Amniotic stem cell (primary cell): ENCODE measurements around the gene BBS2.

Experiments used
- DNase-seq: peaks from one replicate; lab custom pipeline; 2025; lab: John Stamatoyannopoulos, UW

The BBS2 gene

GRCh38 chr16:56475201-56475600 is 44.6 kb downstream of the BBS2 start:
- DNase-seq, result no peak

DNA sequence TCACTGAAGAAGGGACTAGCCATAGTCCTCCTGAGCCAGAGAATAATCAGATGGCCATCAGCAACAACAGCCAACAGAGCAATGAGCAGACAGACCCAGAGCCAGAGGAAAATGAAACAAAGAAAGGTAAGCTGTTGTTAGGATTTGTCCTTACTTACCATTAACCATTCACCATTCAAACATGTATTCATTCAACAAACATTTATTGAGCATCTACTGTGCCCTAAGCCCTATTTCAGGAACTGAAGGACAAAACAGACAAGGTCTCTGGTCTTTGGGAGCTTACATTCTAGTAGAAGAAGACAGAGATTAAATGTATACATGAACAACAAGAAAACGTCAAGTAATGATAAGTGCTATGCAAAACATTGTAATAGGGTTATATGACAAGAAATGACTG is 49.2 kb downstream of the BBS2 start:
- DNase-seq, result no peak

DNA sequence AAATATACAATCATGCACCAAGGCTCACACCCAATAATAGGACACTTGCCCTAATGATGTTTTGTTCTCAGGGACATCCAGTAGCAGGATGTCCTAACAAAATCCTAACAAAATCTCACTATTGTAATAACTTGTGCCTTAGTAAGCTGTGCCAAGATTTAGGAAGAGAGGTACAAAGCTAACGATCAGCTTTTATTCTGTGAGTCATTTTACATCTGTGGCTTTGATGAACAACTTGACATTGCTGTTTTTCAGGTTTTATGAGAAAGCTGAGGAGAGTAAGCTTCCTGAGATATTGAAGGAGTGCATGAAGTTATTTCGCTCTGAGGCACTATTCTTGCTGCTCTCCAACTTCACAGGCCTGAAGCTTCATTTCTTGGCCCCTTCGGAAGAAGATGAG is 49.6 kb downstream of the BBS2 start:
- DNase-seq, result no peak

DNA sequence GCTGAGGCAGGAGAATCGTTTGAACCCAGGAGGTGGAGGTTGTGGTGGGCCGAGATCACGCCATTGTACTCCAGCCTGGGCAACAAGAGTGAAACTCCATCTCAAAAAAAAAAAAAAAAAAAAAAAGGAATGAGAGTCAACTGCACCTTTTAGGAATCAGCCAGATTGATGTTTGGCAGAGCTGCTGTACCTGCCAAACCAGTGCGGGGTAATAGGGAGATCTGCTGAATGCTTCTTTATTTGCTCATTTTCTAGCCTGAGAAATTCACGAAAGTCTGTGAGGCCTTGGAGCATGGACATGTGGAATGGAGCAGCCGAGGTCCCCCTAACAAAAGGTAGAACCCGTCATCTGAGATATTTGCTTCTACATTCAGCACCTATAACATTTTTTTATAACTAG is 50.1 kb downstream of the BBS2 start:
- no peak for DNase-seq

DNA sequence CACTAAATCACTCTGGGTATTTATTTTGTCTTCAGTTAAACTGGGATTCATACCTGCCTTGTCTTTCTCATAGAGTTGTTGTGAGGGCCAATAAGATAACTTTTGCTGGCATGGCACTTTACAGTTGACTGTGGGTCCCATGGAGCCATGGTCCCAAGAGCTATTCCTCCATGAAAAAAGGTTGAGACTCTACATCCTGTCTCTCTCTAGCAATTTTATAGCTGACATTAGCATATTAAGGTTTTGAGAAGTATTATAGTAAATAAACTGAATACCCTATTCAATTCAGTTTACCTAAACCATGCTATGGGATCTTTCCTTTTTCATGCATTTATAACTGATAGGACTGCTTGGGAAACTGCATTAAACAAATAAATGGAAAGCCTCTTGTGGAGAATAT is 51.0 kb downstream of the BBS2 start:
- no peak for DNase-seq

DNA sequence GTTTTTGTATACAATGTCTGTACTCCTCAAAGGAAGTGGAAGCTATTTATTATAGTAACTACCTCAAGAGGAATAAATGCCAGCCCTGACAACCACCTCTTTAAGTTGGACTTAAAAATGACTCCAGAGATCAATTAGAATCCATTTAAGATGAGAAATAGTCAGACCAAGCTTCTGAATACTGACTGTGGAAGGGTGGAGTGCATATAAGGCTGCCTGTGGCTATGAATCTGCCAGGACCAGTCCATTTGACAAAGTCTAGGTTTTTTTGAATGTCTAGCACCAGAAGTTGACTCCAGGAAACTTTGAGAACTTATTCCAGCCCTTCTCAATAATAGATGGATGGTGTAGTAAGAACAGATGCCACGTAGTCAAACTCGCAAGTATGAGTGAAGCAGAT is 53.5 kb downstream of the BBS2 start:
- DNase-seq, result no peak

DNA sequence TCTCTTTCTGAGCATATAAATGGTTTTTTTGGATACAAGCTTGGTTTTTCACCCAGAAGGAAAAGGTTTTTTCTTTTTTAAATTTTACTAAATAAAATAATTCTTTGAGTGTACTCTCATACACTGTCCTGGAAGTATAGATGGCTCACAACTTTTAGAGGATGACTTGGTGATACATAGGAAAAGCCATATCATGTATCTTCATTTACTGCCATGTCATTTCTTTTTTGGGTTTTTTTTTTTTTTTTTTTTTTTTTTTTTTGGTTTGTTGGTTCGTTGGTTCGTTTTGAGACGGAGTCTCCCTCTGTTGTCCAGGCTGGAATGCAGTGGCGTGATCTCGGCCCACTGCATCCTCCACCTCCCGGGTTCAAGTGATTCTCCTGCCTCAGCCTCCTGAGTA is 56.7 kb downstream of the BBS2 start:
- no peak for DNase-seq

- DNase-seq, result no peak
Measured at GRCh38 chr16:56462064-56462796, 57.6 kb downstream of the BBS2 start.

GRCh38 chr16:56460101-56460500 is 59.7 kb downstream of the BBS2 start:
- DNase-seq, result no peak

DNA sequence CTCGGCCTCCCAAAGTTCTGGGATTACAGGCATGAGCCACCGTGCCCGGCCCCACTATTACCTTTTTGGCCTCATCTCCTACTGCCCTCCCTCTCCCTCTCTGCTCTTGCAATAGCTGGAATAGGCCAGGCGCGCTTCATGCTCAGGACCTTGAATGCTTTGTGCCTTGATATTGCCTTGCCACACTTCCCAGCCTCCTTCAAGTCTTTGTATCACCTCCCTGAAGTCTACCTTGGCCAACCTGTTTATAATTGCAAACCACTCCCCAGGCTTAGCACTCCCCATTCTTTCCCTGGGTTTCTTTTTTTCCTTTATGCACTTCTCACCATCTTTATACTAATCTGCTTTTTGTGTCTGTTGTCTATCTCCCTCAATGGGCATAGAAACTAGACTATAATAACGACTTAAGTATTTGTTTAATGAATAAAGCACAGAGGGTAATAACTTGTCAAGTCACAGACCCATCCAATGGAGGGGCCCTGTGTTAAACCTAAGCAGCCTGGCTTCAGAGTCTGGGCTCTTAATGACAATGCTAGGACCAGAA is 61.8 kb downstream of the BBS2 start:
- DNase-seq, result no peak

DNA sequence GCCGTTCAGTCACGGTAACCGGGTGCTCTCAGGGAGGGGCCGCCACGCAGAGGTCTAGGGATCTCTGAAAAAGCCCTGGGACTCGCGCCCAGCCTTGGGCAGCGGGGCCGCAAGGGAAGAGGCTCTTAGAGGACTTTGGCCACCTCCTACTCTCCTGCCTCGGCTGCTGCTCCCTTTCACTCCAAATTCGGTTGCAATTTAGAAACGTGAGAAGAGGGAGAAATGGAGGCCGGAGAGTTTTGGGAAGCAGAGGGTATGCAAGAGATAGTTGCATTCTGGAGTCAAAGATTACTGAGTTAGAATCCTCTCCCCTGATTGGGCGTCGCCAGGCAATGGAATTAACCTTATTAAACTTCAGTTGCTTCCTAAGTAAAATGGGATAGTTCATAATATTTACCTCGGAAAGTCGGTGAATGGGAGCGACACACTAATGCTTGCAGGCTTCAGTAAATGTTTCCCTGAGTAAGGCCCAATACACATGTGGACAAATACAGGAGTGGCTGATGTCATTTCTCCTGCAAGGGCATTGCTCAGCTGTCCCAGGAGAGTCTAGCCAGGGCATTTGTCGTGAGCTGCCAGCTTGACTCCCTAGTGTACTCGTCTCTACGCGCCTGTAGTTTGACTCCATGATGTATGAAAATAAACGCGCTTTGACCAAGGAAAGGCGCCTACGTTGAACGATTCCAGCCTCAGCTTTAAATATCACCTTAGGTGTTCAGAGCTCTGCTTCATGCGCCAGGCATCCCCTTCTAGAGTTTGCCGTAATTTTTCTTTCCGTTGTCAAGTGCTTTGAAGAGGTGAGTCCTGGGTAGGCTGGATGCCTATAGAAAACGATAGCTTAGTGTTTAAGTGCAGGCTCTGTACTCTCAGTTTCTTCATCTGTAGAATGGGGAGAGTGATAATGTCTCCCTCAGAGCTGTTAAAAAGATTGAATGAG is 67.8 kb downstream of the BBS2 start:
- peak; percentile 67 for DNase-seq

DNA sequence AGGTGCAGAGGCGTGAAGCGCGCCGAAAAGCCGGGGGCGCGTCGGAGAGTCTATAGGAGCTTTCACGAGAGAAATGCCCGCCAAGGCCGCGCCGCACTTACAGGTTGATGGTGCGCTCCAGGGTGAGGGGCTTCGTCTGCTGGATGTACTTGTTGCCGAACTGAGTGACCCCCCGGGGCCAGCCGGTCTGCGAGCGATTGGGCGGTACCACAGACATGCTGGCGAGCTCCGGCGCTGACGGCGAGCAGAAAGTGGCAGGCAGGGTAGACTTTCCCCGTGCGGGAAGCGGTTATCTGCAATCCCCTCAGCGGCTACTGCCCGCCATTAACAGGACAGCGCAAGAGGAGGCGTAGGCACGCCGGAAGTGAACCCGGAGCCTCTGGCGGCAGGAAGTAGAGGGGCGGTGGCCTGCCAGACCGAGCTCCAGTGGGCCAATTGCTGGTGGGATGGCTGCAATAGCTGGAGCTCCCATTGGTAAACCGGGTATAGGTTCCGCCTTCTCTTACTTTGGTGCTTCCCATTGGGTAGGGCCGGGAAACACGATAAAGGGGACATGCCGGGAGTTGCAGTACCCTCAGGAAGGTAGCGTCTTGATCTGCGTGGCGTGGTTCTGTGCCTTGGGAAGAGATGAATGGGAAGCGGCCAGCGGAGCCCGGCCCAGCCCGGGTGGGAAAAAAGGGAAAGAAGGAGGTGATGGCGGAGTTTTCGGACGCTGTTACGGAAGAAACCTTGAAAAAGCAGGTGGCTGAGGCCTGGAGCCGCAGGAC is 68.7 kb downstream of the BBS2 start, which contains the start of the genes NUDT21 and OGFOD1:
Gene NUDT21 (minus strand): TSS at position 347 of the 767 bp plus-strand sequence. CDS start 130 bp downstream, at position 217.
Gene OGFOD1 (plus strand): TSS at position 569 of the 767 bp plus-strand sequence. CDS start 59 bp downstream, at position 628.
- DNase-seq, result peak; percentile 95

DNA sequence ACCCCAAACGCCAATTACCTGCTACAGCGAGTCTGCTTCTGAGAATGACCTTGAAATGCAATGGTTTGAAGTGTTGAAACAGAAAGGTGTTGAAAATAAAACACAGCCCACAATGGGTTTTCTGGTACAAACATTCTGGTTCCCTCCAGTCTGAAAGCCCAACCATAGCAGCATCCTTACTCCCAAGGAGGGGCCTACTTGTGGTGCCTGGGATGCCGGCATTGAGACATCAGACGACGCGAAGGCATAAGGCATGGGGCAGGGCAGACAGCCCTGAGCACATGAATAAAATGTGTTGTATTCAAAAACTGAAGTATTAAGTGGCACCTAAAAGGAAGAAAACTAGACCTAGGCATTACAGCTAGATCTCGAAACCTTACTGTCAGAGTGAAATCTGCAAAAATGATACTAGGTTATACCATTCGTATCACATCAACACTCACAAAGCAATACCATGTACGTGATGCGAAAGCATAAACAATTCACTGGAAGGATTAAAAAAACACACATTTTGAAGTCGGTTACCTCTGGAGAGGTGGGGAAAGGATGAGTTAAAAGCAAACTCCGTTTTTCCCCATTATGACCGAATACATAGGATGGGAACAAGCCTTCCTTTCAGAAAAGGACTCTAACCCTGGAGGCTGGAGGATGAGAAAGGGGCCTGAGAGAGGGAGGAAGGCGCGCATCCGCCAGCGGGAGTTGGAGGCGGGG is 69.4 kb downstream of the BBS2 start:
- DNase-seq, result no peak

DNA sequence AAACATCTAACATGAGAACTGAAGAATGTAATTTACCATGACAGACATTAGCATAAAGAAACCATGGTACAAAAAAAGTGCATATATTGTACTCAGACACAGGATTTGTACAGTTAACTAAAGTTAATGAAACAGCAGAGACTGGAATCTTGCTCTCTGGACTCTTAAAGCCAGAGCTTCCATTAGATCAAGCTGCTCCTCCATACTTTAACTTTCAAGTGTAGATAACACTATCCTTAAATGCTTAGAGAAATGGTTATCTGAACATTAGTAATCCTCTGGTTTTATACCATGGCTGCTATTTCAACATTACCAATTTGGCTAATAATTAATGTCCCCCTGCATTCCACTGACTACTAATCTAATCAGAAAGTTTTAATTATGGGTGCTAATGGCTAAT is 71.8 kb downstream of the BBS2 start:
- DNase-seq, result no peak

- DNase-seq, result no peak
Measured at GRCh38 chr16:56447286-56447685, 72.5 kb downstream of the BBS2 start.

DNA sequence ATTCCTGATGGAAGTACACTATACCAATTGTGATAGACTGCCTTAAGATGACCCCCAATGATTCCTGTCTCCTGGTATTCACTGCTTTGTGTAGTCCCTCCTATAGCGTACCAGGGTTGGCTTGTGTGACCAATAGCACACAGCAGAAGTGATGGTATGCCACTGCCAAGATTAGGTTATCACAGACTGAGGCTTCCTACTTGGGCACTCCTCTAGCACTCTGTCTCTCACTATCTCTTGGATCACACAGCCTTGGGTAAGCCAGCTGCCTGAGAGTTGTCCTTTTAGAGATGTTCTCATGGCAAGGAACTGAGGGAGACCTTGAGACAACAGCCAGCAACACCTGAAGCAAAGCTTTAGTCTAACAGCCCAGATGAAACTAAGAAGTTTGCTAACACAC is 81.8 kb downstream of the BBS2 start:
- DNase-seq, result no peak

DNA sequence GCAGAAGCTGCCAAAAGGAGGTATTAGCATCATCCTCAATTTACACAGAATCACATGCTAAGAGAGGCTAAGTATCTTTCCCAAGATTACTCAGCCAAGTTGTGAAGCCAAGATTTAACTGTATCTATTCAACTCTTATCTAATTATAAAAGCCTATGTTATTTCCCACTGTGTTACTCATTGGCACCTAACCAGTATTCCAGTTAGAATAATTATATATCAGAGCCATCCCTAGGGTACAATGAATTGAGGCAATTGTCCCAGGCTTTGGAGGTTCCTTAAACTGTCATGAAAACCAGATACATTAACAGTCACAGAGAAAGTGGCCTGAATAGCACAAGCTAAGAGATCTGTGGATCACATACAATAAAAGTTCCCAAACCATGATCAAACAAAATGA is 83.6 kb downstream of the BBS2 start:
- DNase-seq, result no peak
